Activated naive CD8-positive, alpha-beta T cell treated with anti-CD3 and anti-CD28 coated beads, Interleukin-2, amount 50 U/mL, for 24 hours (primary cell): ENCODE data around the gene SOCS6.
"Not testable (repeated sequence)": the region's sequence is repeated elsewhere in the genome, so short reads cannot be mapped to it uniquely, and the experiment has no call there.

ENCODE experiments used
- ATAC-seq: fragments of 150-1000 bp; cut with Tn5 transposase; one replicate; pipeline ENCODE4 v1.10.0; 2021
- DNase-seq: peaks from one replicate; pipeline ENCODE4 v3.0.0; 2021
- H3K27ac Mint-ChIP-seq: one replicate; pipeline ENCODE4 v1.8.0; 2021; ENCODE audit warnings: mild to moderate bottlenecking, mixed read lengths
- H3K27me3 Mint-ChIP-seq: one replicate; pipeline ENCODE4 v1.8.0; 2021; ENCODE audit warnings: mixed read lengths
- H3K36me3 Mint-ChIP-seq: one replicate; pipeline ENCODE4 v1.8.0; 2021; ENCODE audit warnings: low read depth, mixed read lengths
- H3K4me1 Mint-ChIP-seq: one replicate; pipeline ENCODE4 v1.8.0; 2021; ENCODE audit warnings: mixed read lengths
- H3K4me3 Mint-ChIP-seq: one replicate; pipeline ENCODE4 v1.8.0; 2021; ENCODE audit warnings: mild to moderate bottlenecking, moderate library complexity, mixed read lengths
- H3K9me3 Mint-ChIP-seq: one replicate; pipeline ENCODE4 v1.8.0; 2021; ENCODE audit warnings: mixed read lengths

The SOCS6 gene

DNA sequence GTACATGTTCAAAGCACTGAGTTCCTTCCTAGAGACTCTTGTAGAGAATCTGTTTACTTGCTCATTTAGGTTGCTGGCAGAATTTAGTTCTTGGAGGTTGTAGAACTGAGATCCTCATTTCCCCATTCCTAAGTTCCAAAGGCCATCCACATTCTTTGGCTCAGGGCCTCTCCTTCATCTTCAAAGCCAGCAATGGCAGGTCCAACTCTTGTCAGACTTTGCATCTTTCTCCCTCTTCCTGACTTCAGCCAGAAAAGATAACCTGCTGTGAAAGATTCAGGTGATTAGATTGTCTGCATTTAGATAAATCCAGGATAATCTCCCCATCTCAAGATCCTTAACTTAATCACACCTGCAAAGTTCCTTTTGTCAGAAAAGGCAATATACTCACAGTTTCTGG is 51.1 kb downstream of the SOCS6 start:
- H3K4me3 Mint-ChIP-seq, result no peak overlapping the region
- DNase-seq, result no peak
- H3K27ac Mint-ChIP-seq, result no peak overlapping the region
- H3K4me1 Mint-ChIP-seq, result no peaks in the 10 kb centered on the region
- H3K36me3 Mint-ChIP-seq, result no peaks in the 10 kb centered on the region
- ATAC-seq, result no peak
- H3K9me3 Mint-ChIP-seq, result no peaks in the 10 kb centered on the region
- H3K27me3 Mint-ChIP-seq, result no peaks in the 10 kb centered on the region

GRCh38 chr18:70348481-70348880 is 59.6 kb downstream of the SOCS6 start:
- ATAC-seq, H3K27ac Mint-ChIP-seq, DNase-seq, H3K36me3 Mint-ChIP-seq, H3K4me1 Mint-ChIP-seq, H3K27me3 Mint-ChIP-seq, H3K4me3 Mint-ChIP-seq, H3K9me3 Mint-ChIP-seq: not testable (repeated sequence)

GRCh38 chr18:70349316-70349715 is 60.5 kb downstream of the SOCS6 start:
- H3K4me3 Mint-ChIP-seq, result no peak overlapping the region
- no peak overlapping the region for H3K27ac Mint-ChIP-seq
- DNase-seq (no peak), ATAC-seq (no peak)
- H3K4me1 Mint-ChIP-seq, result no peaks in the 10 kb centered on the region
- H3K27me3 Mint-ChIP-seq, result peaks cover 3% of the 10 kb centered on the region
- no peaks in the 10 kb centered on the region for H3K36me3 Mint-ChIP-seq
- H3K9me3 Mint-ChIP-seq, result peaks cover 8% of the 10 kb centered on the region

DNA sequence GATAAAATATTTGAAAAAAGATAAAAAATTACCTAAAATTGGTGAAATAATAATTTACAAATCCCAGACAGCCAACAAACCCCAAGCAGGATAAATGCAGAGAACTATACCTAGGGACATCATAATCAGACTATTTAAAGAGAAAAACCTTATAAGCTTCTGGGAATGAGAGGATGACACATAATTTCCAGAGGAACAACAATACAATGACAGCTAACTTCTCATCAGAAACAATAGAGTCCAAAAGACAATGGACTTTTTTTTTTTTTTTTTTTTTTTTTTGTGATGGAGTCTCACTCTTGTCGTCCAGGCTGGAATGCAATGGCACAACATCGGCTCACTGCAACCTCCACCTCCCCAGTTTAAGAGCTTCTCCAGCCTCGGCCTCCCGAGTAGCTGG is 65.2 kb downstream of the SOCS6 start:
- Mint-ChIP-seq H3K27ac (no peak overlapping the region), H3K4me1 (no peaks in the 10 kb centered on the region), H3K4me3 (no peak overlapping the region), H3K27me3 (no peaks in the 10 kb centered on the region), H3K9me3 (peaks cover 8% of the 10 kb centered on the region), H3K36me3 (no peaks in the 10 kb centered on the region)
- no peak for DNase-seq
- no peak for ATAC-seq

DNA sequence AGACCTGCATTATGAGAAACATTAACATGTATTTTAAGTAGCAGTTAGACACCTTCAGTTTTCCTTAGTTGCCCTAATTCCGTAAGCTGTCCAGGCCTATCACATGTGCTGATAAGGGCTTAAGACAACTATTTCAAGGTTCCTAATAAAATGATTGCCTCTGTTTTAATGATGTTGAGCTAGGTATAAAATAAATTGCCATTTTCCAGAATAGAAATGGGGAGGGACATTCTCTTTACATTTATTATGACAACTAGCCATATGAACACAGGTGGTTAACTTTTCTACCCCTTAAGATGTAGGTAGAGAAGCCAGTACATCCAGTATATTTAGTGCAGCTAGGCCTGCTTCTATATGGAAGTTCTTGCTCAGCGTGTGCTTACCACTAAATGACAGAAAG is 65.9 kb downstream of the SOCS6 start:
- Mint-ChIP-seq H3K27ac (no peak overlapping the region), H3K27me3 (no peaks in the 10 kb centered on the region), H3K9me3 (peaks cover 8% of the 10 kb centered on the region), H3K4me3 (no peak overlapping the region), H3K4me1 (no peaks in the 10 kb centered on the region), H3K36me3 (no peaks in the 10 kb centered on the region)
- no peak for ATAC-seq
- DNase-seq, result no peak

GRCh38 chr18:70355620-70356385 is 67.0 kb downstream of the SOCS6 start:
- DNase-seq (no peak), ATAC-seq (no peak)
- Mint-ChIP-seq H3K4me3 (no peak overlapping the region), H3K9me3 (peaks cover 8% of the 10 kb centered on the region), H3K4me1 (no peaks in the 10 kb centered on the region), H3K27me3 (no peaks in the 10 kb centered on the region), H3K36me3 (no peaks in the 10 kb centered on the region), H3K27ac (no peak overlapping the region)

DNA sequence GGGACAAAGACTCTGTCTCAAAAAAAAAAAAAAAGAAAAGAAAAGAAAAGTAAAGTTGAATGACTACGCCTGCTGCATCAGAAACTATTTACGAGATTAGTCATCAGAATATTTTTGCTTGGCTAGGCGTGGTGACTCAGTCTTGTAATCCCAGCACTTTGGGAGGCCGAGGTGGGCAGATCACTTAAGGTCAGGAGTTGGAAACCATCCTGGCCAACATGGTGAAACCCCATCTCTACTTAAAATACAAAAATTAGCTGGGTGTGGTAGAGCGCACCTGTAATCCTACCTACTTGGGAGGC is 69.2 kb downstream of the SOCS6 start:
- H3K27ac Mint-ChIP-seq, H3K4me3 Mint-ChIP-seq, H3K36me3 Mint-ChIP-seq, ATAC-seq, H3K4me1 Mint-ChIP-seq, H3K27me3 Mint-ChIP-seq, DNase-seq, H3K9me3 Mint-ChIP-seq: not testable (repeated sequence)

DNA sequence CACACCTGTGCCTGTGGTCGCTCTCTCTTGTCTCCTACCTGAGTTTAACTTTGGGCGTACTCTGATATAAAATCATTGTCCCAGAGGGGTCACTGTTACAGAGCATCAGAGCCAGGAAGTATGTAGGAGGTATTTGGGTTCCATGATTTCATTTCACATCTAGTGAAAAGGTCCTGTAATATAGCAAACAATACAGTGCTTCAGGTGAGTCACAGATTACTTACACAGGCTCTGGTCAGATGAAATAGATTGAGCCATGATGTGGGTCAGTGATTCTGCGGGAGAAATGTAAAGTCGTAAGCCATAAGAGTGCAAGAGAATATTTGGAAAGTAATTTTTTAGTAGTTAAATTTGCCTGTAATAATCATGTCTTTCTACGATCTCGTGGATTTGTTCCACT is 70.2 kb downstream of the SOCS6 start:
- no peak for ATAC-seq
- Mint-ChIP-seq H3K27me3 (no peaks in the 10 kb centered on the region), H3K27ac (no peak overlapping the region), H3K9me3 (no peaks in the 10 kb centered on the region), H3K4me3 (no peak overlapping the region), H3K36me3 (no peaks in the 10 kb centered on the region), H3K4me1 (no peaks in the 10 kb centered on the region)
- no peak for DNase-seq

DNA sequence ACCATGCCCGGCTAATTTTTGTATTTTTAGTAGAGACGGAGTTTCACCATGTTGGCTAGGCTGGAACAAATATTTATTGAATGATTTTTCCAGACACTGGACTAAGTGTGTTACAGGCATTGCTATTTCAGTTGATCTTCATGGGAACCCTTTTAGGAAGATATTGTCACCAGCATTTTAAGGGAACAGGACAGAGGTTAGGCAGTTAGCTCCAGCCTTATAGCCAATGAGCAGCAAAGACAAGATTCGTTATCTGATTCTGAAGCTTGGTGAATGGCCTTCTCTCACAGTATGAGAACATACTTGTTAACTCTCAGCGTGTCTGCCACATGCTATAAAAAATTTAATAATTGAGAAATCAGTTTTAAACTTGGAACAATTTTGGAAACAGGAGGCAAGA is 73.4 kb downstream of the SOCS6 start:
- Mint-ChIP-seq H3K4me1 (no peaks in the 10 kb centered on the region), H3K4me3 (no peak overlapping the region), H3K36me3 (no peaks in the 10 kb centered on the region), H3K9me3 (no peaks in the 10 kb centered on the region), H3K27me3 (no peaks in the 10 kb centered on the region), H3K27ac (no peak overlapping the region)
- ATAC-seq, result no peak
- no peak for DNase-seq

DNA sequence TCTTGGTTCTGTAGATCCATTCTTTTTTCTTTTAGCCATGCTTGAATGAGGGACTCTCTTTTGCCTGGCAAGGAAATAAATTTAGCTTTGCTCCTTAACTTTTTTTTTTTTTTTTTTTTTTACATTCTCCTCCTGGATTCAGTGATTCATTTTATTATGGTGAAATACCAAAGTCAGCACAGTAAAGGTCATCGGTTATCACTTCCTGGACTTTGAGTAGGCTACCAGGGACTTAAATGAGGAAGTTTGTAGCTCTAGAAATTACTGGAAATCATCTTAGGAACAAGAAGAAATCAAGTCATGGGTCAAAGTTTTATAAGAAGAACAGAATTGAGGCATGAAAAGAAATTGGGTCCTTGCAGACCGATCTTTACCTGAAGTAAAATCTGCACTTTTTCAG is 75.0 kb downstream of the SOCS6 start:
- no peak overlapping the region for H3K27ac Mint-ChIP-seq
- H3K4me3 Mint-ChIP-seq, result no peak overlapping the region
- H3K27me3 Mint-ChIP-seq, result peaks cover under 1% of the 10 kb centered on the region
- ATAC-seq, result no peak
- no peaks in the 10 kb centered on the region for H3K9me3 Mint-ChIP-seq
- H3K36me3 Mint-ChIP-seq, result no peaks in the 10 kb centered on the region
- no peaks in the 10 kb centered on the region for H3K4me1 Mint-ChIP-seq
- DNase-seq, result no peak

- no peak for DNase-seq
- no peaks in the 10 kb centered on the region for H3K9me3 Mint-ChIP-seq
- no peaks in the 10 kb centered on the region for H3K36me3 Mint-ChIP-seq
- no peak overlapping the region for H3K4me3 Mint-ChIP-seq
- H3K27me3 Mint-ChIP-seq, result peaks cover 2% of the 10 kb centered on the region
- ATAC-seq, result no peak
- no peaks in the 10 kb centered on the region for H3K4me1 Mint-ChIP-seq
- H3K27ac Mint-ChIP-seq, result no peak overlapping the region
Measured at GRCh38 chr18:70365361-70365760, 76.5 kb downstream of the SOCS6 start.

- no peak for DNase-seq
- Mint-ChIP-seq H3K27ac (no peak overlapping the region), H3K27me3 (peaks cover 3% of the 10 kb centered on the region), H3K9me3 (no peaks in the 10 kb centered on the region), H3K36me3 (no peaks in the 10 kb centered on the region), H3K4me3 (no peak overlapping the region), H3K4me1 (no peaks in the 10 kb centered on the region)
- no peak for ATAC-seq
Measured at GRCh38 chr18:70366174-70366573, 77.3 kb downstream of the SOCS6 start.

- ATAC-seq (no peak), DNase-seq (no peak)
- H3K4me3 Mint-ChIP-seq, result no peak overlapping the region
- H3K27me3 Mint-ChIP-seq, result peaks cover 3% of the 10 kb centered on the region
- no peaks in the 10 kb centered on the region for H3K36me3 Mint-ChIP-seq
- H3K27ac Mint-ChIP-seq, result no peak overlapping the region
- H3K4me1 Mint-ChIP-seq, result no peaks in the 10 kb centered on the region
- H3K9me3 Mint-ChIP-seq, result no peaks in the 10 kb centered on the region
Measured at GRCh38 chr18:70366670-70367069, 77.8 kb downstream of the SOCS6 start.

DNA sequence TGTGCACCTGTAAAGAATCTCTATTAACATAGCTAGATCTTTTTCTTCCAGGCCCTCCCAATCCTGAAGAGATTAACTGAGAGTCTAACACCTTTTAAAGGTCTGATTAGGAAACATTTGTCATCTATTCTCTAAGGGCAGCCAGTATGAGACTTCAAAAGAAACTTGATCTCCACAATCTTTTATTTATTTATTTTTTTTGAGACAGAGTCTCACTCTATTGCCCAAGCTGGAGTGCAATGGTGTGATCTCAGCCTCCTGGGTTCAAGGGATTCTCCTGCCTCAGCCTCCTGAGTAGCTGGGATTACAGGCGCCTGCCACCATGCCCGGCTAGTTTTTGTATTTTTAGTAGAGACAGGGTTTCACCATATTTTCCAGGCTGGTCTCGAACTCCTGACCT is 78.5 kb downstream of the SOCS6 start:
- not testable (repeated sequence) for DNase-seq, H3K4me3 Mint-ChIP-seq, H3K36me3 Mint-ChIP-seq, H3K4me1 Mint-ChIP-seq, H3K9me3 Mint-ChIP-seq, H3K27ac Mint-ChIP-seq, ATAC-seq, H3K27me3 Mint-ChIP-seq

- H3K4me1 Mint-ChIP-seq, result no peaks in the 10 kb centered on the region
- DNase-seq, result no peak
Measured at GRCh38 chr18:70368903-70369302, 80.1 kb downstream of the SOCS6 start.

More at GRCh38 chr18:70368903-70369302, 80.1 kb downstream of the SOCS6 start:
- Mint-ChIP-seq H3K27ac (no peak overlapping the region), H3K9me3 (no peaks in the 10 kb centered on the region), H3K27me3 (peaks cover 3% of the 10 kb centered on the region), H3K36me3 (no peaks in the 10 kb centered on the region), H3K4me3 (no peak overlapping the region)
- ATAC-seq, result no peak
